Heart left ventricle (tissue), 16 donors: ENCODE measurements around the gene TRAPPC14. TPM values are rescaled to one million over a fixed set of nuclear protein-coding genes. Genes with fewer than 3 reads are reported as not detected.

Experiments used
- ATAC-seq, 4 donors: fragments of 200-7000 bp; cut with Tn5 transposase; one replicate each; pipeline ENCODE4 v1.9.1; 2020 to 2022; ENCODE audit warnings: moderate library complexity in 4 of 4, mild to moderate bottlenecking in 3 of 4, moderate number of reproducible peaks in 1 of 4
- DNase-seq, 5 donors: peaks; one replicate each; pipeline ENCODE4 v3.0.0-alpha.2; 2020
- H3K27ac ChIP-seq, 12 donors: fragments of 200-600 bp; sonication (generic) in 4 of 12; one replicate each; pipeline versions ENCODE4 v1.5.0 to v1.8.0; 2016 to 2022; ENCODE audit warnings: mild to moderate bottlenecking in 2 of 12
- H3K27me3 ChIP-seq, 9 donors: fragments of 200-600 bp; sonication (generic) in 2 of 9; one replicate each; pipeline versions ENCODE4 v1.5.1 to v1.8.0; 2016 to 2022; ENCODE audit warnings: mild to moderate bottlenecking in 3 of 9
- H3K36me3 ChIP-seq, 9 donors: fragments of 200-600 bp; sonication (generic) in 2 of 9; one replicate each; pipeline versions ENCODE4 v1.5.0 to v1.8.0; 2018 to 2022; ENCODE audit warnings: mild to moderate bottlenecking in 2 of 9
- H3K4me1 ChIP-seq, 12 donors: fragments of 200-600 bp; sonication (generic) in 4 of 12; one replicate each; pipeline versions ENCODE4 v1.5.0 to v1.8.0; 2016 to 2022; ENCODE audit warnings: mild to moderate bottlenecking in 3 of 12
- H3K4me3 ChIP-seq, 12 donors: fragments of 200-600 bp; sonication (generic) in 4 of 12; one replicate each; pipeline versions ENCODE4 v1.5.0 to v1.8.0; 2017 to 2022; ENCODE audit warnings: mild to moderate bottlenecking in 9 of 12, moderate library complexity in 4 of 12
- H3K9me3 ChIP-seq, 12 donors: fragments of 200-600 bp; sonication (generic) in 4 of 12; one replicate each; pipeline versions ENCODE4 v1.5.0 to v1.8.0; 2016 to 2022; ENCODE audit warnings: mild to moderate bottlenecking in 1 of 12
- POLR2A ChIP-seq, 2 donors: fragments of 450-650 bp; IDR thresholded peaks; one replicate each; pipeline ENCODE4 v1.6.1; 2017; ENCODE audit warnings: antibody characterized with exemption in 2 of 2, mild to moderate bottlenecking in 2 of 2, moderate library complexity in 2 of 2
- WGBS, 4 donors: extraction: QIAGEN DNeasy Blood & Tissue Kit in 2 of 4; methylation state at CpG; one replicate each; pipeline versions ENCODE4 v1.1.5 to v1.1.7; 2013 to 2018; 5-methylcytosine and 5-hydroxymethylcytosine counted together
- intact Hi-C, 10 donors: fragments of 100-400 bp; cut with DNase I; formaldehyde crosslinking; loops; one replicate each; pipeline versions ENCODE4 v1.11.1 to v1.14.2; 2022
- polyA plus RNA-seq, 2 donors: library from polyadenylated mRNA; stranded (reverse); fragments of 200-250 nt; gene quantifications; one replicate each; pipeline ENCODE4 v1.2.3, GENCODE V29; 2013
- total RNA-seq, 9 donors: library from RNA; depleted of rRNA in 2 of 9; stranded (reverse); fragments of >200 nt in 2 of 9; fragmentation: NEBNext Ultra II Directional in 3 of 9; extraction: Animal tissue kit (Norgen Biotek cat#: 25700) in 3 of 9; gene quantifications; one replicate each; pipeline versions ENCODE4 v1.1.0 to v1.2.4, GENCODE V29; 2016 to 2023
- TF ChIP-seq, protein P1 (sequence below), 12 donors: fragments of 200-600 bp; sonication (generic) in 4 of 12; IDR thresholded peaks; one replicate each; pipeline versions ENCODE4 v1.5.0 to v1.8.0; 2018 to 2022; ENCODE audit warnings: antibody characterized with exemption in 12 of 12, mild to moderate bottlenecking in 5 of 12
- donor health status: ischemic (EF 13 %, LVEDD 7.1; RV severe dilation, severe dysfunction).
- donor health status: healthy with polysubstance abuse.
- donor health status: DM: no; HTN: yes; CAD: no.
- donor health status: DM: no; HTN: no; CAD: no.
- donor health status: ischemic (EF 25% LVEDD 6.9; RV normal size, moderate dysfunction).
- donor health status: ischemic (EF 25% LVEDD 5.7; RV mildly dilated, moderate dysfunction).
- donor health status: healthy.
- donor health status: DM: yes; HTN: yes; CAD: no.
- donor health status: ischemic (EF 35%, LVEDD 5.7; RV mildly dilated, moderate dysfunction).
- donor health status: nonischemic (EF 11% LVEDD 7.7; RV severe dilation, severe dysfunction).
- donor health status: DM: yes; HTN: yes; CAD: no.
- donor health status: PGD.
- donor health status: ischemic (EF 29% LVEDD 5.4; RV normal size, mild dysfunction).
- donor health status: nonischemic (EF 23%, LVEDD 6.1; RV moderate dilation, normal function).

Gene TRAPPC14
- total and polyA plus RNA-seq, 11 donors, result 4.0 to 14.9 (median 7.4) TPM

DNA sequence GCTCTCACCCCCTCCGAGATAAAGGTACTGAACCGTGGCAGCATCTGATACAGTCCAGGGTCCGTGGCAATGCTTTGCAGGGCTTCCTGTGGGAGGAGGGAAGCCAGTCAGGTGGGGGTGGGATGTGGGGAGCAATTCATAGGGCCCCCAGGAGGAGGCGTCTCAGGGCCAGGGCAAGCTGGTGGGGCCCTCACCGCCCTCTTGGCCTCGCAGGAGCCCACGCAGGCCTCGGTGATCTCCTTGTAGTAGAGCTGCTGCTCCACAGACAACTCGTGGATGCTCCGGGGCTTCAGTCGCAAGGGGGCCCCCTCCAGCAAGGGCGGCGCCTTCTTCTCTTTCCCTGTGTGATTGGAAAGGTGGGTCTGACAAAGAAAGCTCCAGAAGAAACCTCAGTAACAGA, 46.6 kb downstream of the TRAPPC14 start:
- DNase-seq (no peak), ATAC-seq (no peak)
- H3K27ac ChIP-seq, result no peak overlapping the region
- no peaks in the 10 kb centered on the region for H3K27me3 ChIP-seq
- no peaks in the 10 kb centered on the region for H3K9me3 ChIP-seq
- 86 to 90% (median 88%) methylated on average over 10 to 13 of the region's 13 CpGs for WGBS, 4 donors
- no peak for TF ChIP-seq POLR2A (IDR thresholded peaks at IDR 0.05)
- no peaks in the 10 kb centered on the region for H3K4me1 ChIP-seq
- H3K4me3 ChIP-seq, result no peak overlapping the region
- H3K36me3 ChIP-seq, result peaks cover 0 to 81% (median 70%) of the 10 kb centered on the region in 9 donors
- intact Hi-C loops, result no loop called here

DNA sequence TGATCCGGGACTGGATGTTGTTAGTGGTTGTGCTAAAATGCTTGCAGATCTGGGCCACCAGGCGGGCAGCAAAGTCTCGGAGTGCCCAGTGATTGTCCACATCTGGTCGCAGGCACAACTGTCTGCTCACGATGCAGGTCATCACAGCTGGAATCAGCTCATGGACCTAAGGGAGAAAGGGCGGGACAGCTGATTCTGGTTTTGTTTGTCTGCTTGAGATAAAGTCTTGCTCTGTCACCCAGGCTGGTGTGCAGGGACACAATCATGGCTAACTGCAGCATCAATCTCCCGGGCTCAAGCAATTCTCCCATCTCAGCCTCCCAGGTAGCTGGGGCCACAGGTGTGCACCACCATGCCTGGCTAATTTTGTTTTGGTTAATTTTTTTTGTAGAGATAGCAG, 47.4 kb downstream of the TRAPPC14 start:
- Histone ChIP-seq H3K36me3 (peaks cover 0 to 89% (median 77%) of the 10 kb centered on the region in 9 donors), H3K9me3 (no peaks in the 10 kb centered on the region), H3K27ac (no peak overlapping the region), H3K4me1 (no peaks in the 10 kb centered on the region), H3K4me3 (no peak overlapping the region), H3K27me3 (no peaks in the 10 kb centered on the region)
- intact Hi-C loops, result no loop called here
- no peak for DNase-seq
- no peak for ATAC-seq
- TF ChIP-seq, protein P1, sequence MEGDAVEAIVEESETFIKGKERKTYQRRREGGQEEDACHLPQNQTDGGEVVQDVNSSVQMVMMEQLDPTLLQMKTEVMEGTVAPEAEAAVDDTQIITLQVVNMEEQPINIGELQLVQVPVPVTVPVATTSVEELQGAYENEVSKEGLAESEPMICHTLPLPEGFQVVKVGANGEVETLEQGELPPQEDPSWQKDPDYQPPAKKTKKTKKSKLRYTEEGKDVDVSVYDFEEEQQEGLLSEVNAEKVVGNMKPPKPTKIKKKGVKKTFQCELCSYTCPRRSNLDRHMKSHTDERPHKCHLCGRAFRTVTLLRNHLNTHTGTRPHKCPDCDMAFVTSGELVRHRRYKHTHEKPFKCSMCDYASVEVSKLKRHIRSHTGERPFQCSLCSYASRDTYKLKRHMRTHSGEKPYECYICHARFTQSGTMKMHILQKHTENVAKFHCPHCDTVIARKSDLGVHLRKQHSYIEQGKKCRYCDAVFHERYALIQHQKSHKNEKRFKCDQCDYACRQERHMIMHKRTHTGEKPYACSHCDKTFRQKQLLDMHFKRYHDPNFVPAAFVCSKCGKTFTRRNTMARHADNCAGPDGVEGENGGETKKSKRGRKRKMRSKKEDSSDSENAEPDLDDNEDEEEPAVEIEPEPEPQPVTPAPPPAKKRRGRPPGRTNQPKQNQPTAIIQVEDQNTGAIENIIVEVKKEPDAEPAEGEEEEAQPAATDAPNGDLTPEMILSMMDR (IDR thresholded peaks at IDR 0.05), result no peak
- no peak for TF ChIP-seq POLR2A (IDR thresholded peaks at IDR 0.05)
- 90 to 95% (median 92%) methylated on average over 5 to 7 of the region's 7 CpGs for WGBS, 4 donors

DNA sequence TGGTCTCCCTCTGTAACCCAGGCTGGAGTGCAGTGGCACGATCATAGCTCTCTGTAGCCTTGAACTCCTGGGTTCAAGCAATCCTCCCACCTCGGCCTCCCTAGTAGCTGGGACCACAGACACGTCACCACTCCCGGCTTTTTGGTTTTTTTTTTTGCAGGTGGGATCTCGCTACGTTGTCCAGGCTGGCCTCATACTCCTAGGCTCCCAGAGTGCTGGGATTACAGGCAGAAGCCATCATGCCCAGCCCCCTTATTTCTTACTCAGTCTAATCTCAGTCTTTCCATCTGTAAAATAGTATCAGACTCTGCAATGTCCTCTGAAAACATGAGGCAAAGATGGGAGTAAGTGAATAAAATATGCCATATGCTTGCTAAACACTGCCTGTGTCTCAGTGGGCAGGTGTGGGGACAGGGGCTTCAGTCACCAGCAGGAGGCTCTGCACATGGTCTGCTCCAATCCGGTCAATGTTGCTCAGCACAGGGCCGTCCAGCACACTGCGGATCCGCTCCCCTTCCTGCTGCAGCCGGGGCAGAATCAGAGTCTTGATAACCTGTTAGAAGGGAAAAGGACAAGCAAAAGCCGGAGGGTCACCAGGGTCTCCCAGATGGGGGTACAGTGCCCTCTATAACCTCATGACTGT, 48.9 kb downstream of the TRAPPC14 start:
- Histone ChIP-seq H3K4me1 (no peaks in the 10 kb centered on the region), H3K27me3 (no peaks in the 10 kb centered on the region), H3K27ac (no peak overlapping the region), H3K4me3 (no peak overlapping the region), H3K36me3 (peaks cover 0 to 99% (median 91%) of the 10 kb centered on the region in 9 donors), H3K9me3 (no peaks in the 10 kb centered on the region)
- intact Hi-C loops, result no loop called here
- 83 to 92% (median 87%) methylated on average over 12 of the region's 12 CpGs for WGBS, 4 donors
- DNase-seq (no peak), ATAC-seq (no peak)
- TF ChIP-seq, protein P1 (IDR thresholded peaks at IDR 0.05), result no peak
- no peak for TF ChIP-seq POLR2A (IDR thresholded peaks at IDR 0.05)

DNA sequence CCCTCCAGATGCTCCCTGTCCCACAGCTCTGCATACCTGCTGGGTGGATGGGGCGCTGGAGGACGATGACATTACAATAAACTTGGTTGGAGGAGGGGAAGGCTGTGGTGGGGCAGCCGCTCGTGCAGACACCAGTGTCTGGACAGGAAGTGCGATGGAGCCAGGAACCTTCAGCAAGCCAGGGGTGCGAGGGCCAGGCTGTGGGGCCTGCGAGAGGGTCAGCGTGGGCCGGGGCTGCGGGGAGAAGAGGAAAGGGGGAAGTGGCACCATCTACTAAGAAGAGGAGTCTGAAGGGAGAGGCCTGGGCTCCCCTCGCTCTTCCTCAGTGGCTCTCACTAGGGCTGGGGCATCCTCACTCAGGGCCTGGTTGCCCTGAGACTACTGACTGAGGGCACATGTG, 50.6 kb downstream of the TRAPPC14 start:
- H3K27me3 ChIP-seq, result no peaks in the 10 kb centered on the region
- 73 to 80% (median 75%) methylated on average over 10 to 11 of the region's 11 CpGs for WGBS, 4 donors
- no peak overlapping the region for H3K27ac ChIP-seq
- no peak for TF ChIP-seq POLR2A (IDR thresholded peaks at IDR 0.05)
- no peak for ATAC-seq
- DNase-seq, result no peak
- no peaks in the 10 kb centered on the region for H3K9me3 ChIP-seq
- no peaks in the 10 kb centered on the region for H3K4me1 ChIP-seq
- intact Hi-C loops, result no loop called here
- H3K36me3 ChIP-seq, result peaks cover 0 to 99% (median 93%) of the 10 kb centered on the region in 9 donors
- no peak overlapping the region for H3K4me3 ChIP-seq

DNA sequence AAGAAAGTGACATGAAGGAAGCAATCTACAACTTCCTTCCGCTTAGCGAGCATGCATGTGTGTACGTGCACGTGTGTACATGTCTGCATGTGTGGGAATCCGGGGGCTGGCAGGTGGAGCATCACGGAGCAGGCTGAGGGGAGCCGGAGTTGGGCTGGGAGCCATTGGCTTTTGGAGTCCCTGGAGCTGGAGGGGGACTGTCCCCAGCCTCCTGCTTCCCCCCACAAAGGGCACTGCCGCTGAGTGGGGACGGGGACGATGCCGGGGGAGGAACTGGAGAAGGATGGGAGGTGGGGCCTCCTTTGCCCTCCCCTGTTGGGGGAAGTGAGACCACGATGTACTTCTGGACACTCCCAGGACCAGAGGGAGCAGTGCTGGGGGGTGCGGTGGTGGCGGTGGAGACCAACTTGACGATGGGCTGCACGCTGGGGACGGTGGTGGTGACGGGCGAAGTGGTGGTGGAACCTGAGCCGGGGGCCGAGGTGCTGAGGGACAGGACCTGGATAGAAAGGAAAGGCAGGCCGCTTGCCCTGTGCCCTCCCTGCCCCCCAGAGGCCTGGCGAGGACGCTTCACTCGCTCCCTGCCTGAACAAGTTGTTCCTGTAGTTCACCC, 51.3 kb downstream of the TRAPPC14 start:
- ATAC-seq, result peak in 1 of 4 donors; percentile 4
- Histone ChIP-seq H3K4me1 (peaks cover 0 to 6% (median 4%) of the 10 kb centered on the region in 12 donors), H3K9me3 (no peaks in the 10 kb centered on the region), H3K36me3 (peaks cover 0 to 93% (median 86%) of the 10 kb centered on the region in 9 donors), H3K27me3 (no peaks in the 10 kb centered on the region), H3K27ac (no peak overlapping the region), H3K4me3 (no peak overlapping the region)
- intact Hi-C loops, result no loop called here
- WGBS, 4 donors, result 83 to 85% (median 84%) methylated on average over 22 to 25 of the region's 25 CpGs
- no peak for TF ChIP-seq POLR2A (IDR thresholded peaks at IDR 0.05)
- TF ChIP-seq, protein P1 (IDR thresholded peaks at IDR 0.05), result no peak
- DNase-seq, result no peak
